ENCODE data around the gene PRKAB2.
"Not testable (repeated sequence)": the region's sequence is repeated elsewhere in the genome, so short reads cannot be mapped to it uniquely, and the experiment has no call there.

The PRKAB2 gene

GRCh38 chr1:147167365-147167764 lies 4.9 kb downstream of the PRKAB2 start:
- no peak overlapping the region for H3K4me3 ChIP-seq (ENCODE audit: low read depth, low read length)
- no peak for DNase-seq (ENCODE audit: low read depth)
- TF ChIP-seq CTCF (IDR thresholded peaks at IDR 0.05; ENCODE audit: control insufficient read depth, extremely low read depth, insufficient read depth): no peak

- no peak for TF ChIP-seq CTCF (IDR thresholded peaks at IDR 0.05; ENCODE audit: control insufficient read depth, extremely low read depth, insufficient read depth)
- no peak for DNase-seq (ENCODE audit: low read depth)
- no peak overlapping the region for H3K4me3 ChIP-seq (ENCODE audit: low read depth, low read length)
These were observed 9.3 kb downstream of the PRKAB2 start for GRCh38 chr1:147163019-147163418.

GRCh38 chr1:147162093-147162492 lies 10.2 kb downstream of the PRKAB2 start:
- DNase-seq (ENCODE audit: low read depth): no peak
- H3K4me3 ChIP-seq (ENCODE audit: low read depth, low read length): no peak overlapping the region
- no peak for TF ChIP-seq CTCF (IDR thresholded peaks at IDR 0.05; ENCODE audit: control insufficient read depth, extremely low read depth, insufficient read depth)

- H3K4me3 ChIP-seq (ENCODE audit: low read depth, low read length); DNase-seq (ENCODE audit: low read depth): not testable (repeated sequence)
These were observed 15.2 kb downstream of the PRKAB2 start for GRCh38 chr1:147157116-147157515.

- DNase-seq (ENCODE audit: low read depth): no peak
- peak; percentile 24; the same call in 1 of the 2 replicates for TF ChIP-seq CTCF (IDR thresholded peaks at IDR 0.05; ENCODE audit: control insufficient read depth, extremely low read depth, insufficient read depth)
These were observed 15.6 kb downstream of the PRKAB2 start for GRCh38 chr1:147156642-147157041.

GRCh38 chr1:147152772-147153171 lies 19.5 kb downstream of the PRKAB2 start:
- H3K4me3 ChIP-seq (ENCODE audit: low read depth, low read length): no peak overlapping the region
- no peak for TF ChIP-seq CTCF (IDR thresholded peaks at IDR 0.05; ENCODE audit: control insufficient read depth, extremely low read depth, insufficient read depth)
- no peak for DNase-seq (ENCODE audit: low read depth)

More at GRCh38 chr1:147156642-147157041, 15.6 kb downstream of the PRKAB2 start:
- no peak overlapping the region for H3K4me3 ChIP-seq (ENCODE audit: low read depth, low read length)

- DNase-seq (ENCODE audit: low read depth): no peak
- TF ChIP-seq CTCF (IDR thresholded peaks at IDR 0.05; ENCODE audit: control insufficient read depth, extremely low read depth, insufficient read depth): no peak
These were observed 21.0 kb downstream of the PRKAB2 start for GRCh38 chr1:147151244-147151643.

More at GRCh38 chr1:147151244-147151643, 21.0 kb downstream of the PRKAB2 start:
- H3K4me3 ChIP-seq (ENCODE audit: low read depth, low read length): no peak overlapping the region
